OCI-LY1 (cell line): ENCODE measurements around the gene PHKG2.

ENCODE experiments used
- CTCF ChIP-seq: fragments of 200-600 bp; sonication (generic), shearing (Covaris generic); IDR thresholded peaks from 2 replicates; pipeline ENCODE4 v1.5.1; 2017; ENCODE audit warnings: mild to moderate bottlenecking, antibody characterized with exemption, low read length, moderate library complexity, mixed read lengths
- EZH2 ChIP-seq: fragments of 200-600 bp; sonication (generic), shearing (Covaris generic); IDR thresholded peaks from 2 replicates; pipeline ENCODE4 v1.8.0; 2017; ENCODE audit warnings: borderline replicate concordance, mixed run types, mild to moderate bottlenecking, antibody characterized with exemption, low read length, moderate library complexity, mixed read lengths

DNA sequence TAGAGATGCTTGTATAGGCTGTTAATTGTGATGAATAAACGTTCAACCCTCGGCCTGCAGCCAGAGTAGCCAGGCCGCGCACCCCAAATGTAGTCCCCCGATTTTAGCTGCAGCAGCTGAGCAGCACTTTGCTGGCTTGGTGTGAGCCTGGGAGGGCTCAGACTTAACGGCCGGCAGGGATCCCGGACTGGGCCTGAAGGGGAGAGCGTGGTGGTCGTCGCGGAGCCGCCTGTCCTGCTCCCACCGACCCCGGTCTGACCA, 26.8 kb downstream of the PHKG2 start:
- TF ChIP-seq CTCF (no peak), EZH2 (no peak)
